DMS79 treated with DMSO at 0.1 percent for 48 hours (cell line): ENCODE measurements around the gene MCU.
A peak's percentile ranks its signal among the peaks of the same experiment; 100 is the strongest.
"Not testable (repeated sequence)": the region's sequence is repeated elsewhere in the genome, so short reads cannot be mapped to it uniquely, and the experiment has no call there.

Source experiments
- DNase-seq: peaks from one replicate; lab custom pipeline; 2025; lab: John Stamatoyannopoulos, UW

Gene MCU

GRCh38 chr10:72762042-72762441 is 70.1 kb downstream of the MCU start:
- no peak for DNase-seq

GRCh38 chr10:72763201-72763600 is 71.3 kb downstream of the MCU start:
- no peak for DNase-seq

- no peak for DNase-seq
These were observed 72.2 kb downstream of the MCU start for GRCh38 chr10:72764151-72764550.

DNA sequence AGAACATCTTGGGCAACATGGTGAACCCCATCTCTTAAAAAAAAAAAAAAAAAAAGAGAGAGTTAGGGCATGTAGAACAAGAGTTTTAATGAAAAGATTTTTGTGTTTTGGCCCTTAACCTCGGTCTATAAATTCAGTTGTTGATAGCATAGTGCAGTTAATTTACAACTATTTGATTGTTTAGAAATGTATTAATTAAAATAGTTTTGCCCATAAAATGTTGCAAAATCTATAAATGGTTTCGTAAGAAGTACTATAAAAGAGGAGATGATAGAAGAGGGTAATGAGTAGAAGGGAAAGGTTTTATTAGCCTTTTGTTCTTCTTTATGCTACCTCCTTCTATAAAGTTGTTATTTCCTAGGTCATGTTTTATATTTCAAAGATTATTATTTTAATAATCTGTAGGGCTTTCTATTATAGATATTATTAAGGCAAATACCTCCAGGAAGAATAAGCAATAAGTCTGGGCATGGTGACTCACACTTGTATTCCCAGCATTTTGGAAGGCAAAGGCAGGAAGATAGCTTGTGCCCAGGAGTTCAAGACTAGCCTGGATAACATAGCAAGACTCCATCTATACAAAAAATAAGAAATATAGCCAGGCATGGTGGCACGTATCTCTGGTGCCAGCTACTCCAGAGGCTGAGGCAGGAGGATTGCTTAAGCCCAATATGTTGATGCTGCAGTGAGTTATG is 73.3 kb downstream of the MCU start:
- no peak for DNase-seq

DNA sequence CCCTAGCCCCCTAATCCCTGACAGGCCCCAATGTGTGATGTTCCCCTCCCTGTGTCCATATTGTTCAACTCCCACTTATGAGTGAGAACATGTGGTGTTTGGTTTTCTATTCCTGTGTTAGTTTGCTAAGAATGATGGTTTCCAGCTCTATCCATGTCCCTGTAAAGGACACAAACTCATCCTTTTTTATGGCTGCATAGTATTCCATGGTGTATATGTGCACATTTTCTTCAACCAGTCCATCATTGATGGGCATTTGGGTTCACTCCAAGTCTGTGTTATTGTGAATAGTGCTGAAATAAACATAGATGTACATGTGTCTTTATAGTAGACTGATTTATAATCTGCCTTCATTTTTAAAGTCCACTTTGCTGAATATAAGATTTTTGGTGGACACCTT is 79.3 kb downstream of the MCU start:
- not testable (repeated sequence) for DNase-seq

- no peak for DNase-seq
These were observed 80.1 kb downstream of the MCU start for GRCh38 chr10:72772031-72772430.

DNA sequence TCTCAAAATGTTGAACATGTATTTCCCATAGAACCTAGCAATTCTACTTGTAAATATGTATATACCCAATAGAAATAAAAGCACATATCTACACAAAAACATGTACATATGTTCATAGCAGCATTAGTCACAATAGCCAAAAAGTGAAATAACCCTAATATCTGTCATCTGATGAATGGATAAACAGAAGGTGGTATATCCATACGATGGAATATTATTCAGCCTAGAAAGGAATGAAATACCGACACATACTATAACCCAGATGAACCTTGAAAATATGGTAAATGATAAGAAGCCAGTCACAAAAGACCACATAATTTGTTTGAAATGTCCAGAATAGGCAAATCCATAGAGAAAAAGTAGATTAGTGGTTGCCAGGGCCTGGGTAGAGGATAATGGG is 87.9 kb downstream of the MCU start:
- DNase-seq = no peak

GRCh38 chr10:72782649-72783330 is 90.8 kb downstream of the MCU start:
- no peak for DNase-seq

DNA sequence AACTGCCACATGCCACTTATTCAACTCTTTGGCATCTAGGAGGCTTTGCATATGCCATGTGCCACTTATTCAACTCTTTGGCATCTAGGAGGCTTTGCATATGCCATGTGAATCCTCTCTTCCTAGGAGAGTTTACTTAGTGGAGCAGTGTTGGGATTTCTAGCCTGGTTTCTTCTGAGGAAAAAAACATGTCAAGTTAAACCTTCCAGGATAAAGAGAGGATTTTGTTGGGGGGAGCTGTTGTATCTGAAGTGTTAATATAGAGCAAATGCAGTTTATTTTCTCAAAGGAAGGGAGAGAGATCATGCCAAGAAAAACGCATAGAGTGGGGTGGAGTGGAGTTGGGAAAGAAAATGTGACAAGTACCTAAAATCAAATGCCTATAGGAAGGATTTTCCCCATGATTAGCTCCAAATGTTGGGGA is 91.5 kb downstream of the MCU start:
- no peak for DNase-seq

GRCh38 chr10:72784551-72785351 is 92.8 kb downstream of the MCU start:
- DNase-seq = peak; percentile 1

- DNase-seq = no peak
These were observed 93.5 kb downstream of the MCU start for GRCh38 chr10:72785409-72785808.

- peak; percentile 9 for DNase-seq
These were observed 98.5 kb downstream of the MCU start for GRCh38 chr10:72790216-72790990.

GRCh38 chr10:72792288-72792687 is 100.3 kb downstream of the MCU start:
- DNase-seq = no peak

GRCh38 chr10:72793752-72794151 is 101.8 kb downstream of the MCU start:
- no peak for DNase-seq

- DNase-seq = no peak
These were observed 102.3 kb downstream of the MCU start for GRCh38 chr10:72794260-72794659.

GRCh38 chr10:72796042-72796441 is 104.1 kb downstream of the MCU start:
- no peak for DNase-seq

- no peak for DNase-seq
These were observed 104.6 kb downstream of the MCU start for GRCh38 chr10:72796538-72796937.

GRCh38 chr10:72800000-72800740 is 108.2 kb downstream of the MCU start:
- no peak for DNase-seq

DNA sequence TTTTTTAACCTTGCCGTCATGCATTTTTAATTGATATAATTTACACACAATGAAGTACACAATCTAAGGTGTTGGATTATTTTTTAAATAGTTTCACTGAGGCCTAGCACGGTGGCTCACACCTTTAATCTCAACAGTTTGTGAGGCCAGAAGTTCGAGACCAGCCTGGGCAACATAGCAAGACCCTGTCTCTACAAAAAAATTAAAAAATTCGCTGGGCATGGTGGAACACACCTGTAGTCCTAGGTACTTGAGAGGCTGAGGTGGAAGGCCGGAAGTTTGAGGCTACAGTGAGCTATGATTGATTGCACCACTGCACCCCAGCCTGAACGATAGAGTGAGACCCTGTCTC is 108.8 kb downstream of the MCU start:
- DNase-seq = no peak

GRCh38 chr10:72801263-72801868 is 109.4 kb downstream of the MCU start:
- DNase-seq = no peak

DNA sequence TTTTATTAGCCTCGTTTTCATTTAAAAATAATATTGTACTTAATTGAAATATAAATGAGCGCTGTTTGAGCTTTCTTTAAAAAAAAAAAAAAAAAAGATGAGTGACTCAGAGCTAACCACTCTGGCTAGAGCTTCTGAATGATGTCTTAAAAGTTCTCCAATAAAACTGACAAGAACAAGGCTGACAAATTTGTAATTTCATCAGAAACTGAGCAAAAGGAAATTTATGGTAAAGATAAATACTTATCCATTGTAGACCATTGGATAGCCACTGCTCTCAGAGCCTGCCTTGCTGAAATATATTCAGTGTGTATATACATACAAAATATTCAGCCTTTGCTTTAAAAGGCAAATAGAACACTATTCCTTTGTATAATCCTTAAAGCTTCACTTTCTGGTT is 110.4 kb downstream of the MCU start:
- no peak for DNase-seq
